ENCODE measurements around the gene D2HGDH. TPM values are rescaled to one million over a fixed set of nuclear protein-coding genes. Genes with fewer than 3 reads are reported as not detected.

Gene D2HGDH
- total and polyA plus RNA-seq, 2 of the 8 experiments (the other 6 are each of a cell fraction or from before 2014, with no cell fraction given) = 3.4 to 8.1 TPM

- TF ChIP-seq CHD7 (IDR thresholded peaks at IDR 0.05; ENCODE audit: insufficient replicate concordance, low read length) = no peak
- no peak for TF ChIP-seq GTF2F1 (IDR thresholded peaks at IDR 0.05; ENCODE audit: borderline replicate concordance, low read depth, low read length)
- no peak for TF ChIP-seq SP2 (IDR thresholded peaks at IDR 0.05; ENCODE audit: low read length)
- TF ChIP-seq PHF8 (conservative IDR thresholded peaks at IDR 0.05; ENCODE audit: low read depth, low read length) = no peak
Observed at GRCh38 chr2:241793385-241793784, 59.0 kb downstream of the D2HGDH start (continued).
